ENCODE data around the gene RASGEF1B.
"Not testable (repeated sequence)": the region's sequence is repeated elsewhere in the genome, so short reads cannot be mapped to it uniquely, and the experiment has no call there.

The RASGEF1B gene

DNA sequence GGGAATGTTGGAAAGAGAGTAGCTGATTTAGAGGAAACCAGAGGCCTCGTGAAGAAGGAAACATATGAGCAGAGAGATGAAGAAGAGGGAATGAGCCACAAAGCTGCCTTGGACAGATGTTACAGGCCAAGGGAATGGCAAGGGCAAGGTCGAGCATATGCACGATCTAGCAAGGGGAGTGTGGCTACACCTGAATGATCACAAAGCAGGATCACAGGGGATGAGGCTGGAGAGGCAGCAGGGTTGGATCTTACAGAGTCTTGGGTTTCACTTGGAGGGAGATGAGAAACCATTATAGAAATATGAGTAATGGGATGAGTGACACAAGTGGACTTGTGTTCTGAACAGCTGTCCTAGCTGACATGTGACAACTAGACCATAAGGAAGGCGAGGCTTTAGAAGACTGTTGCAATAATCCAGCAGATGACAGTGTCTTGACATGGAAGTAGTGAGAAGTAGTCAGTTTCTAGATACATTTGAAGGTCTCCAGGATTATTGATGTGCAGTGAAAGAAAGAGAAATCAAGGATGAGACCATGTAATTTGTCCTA is 58.7 kb downstream of the RASGEF1B start:
- H3K36me3 Mint-ChIP-seq: no peaks in the 10 kb centered on the region
- H3K27me3 Mint-ChIP-seq: no peaks in the 10 kb centered on the region
- no peak overlapping the region for H3K4me3 Mint-ChIP-seq
- no peak overlapping the region for H3K27ac Mint-ChIP-seq
- H3K9me3 Mint-ChIP-seq (ENCODE audit: low read depth): no peaks in the 10 kb centered on the region
- no peaks in the 10 kb centered on the region for H3K4me1 Mint-ChIP-seq (ENCODE audit: low read depth)

DNA sequence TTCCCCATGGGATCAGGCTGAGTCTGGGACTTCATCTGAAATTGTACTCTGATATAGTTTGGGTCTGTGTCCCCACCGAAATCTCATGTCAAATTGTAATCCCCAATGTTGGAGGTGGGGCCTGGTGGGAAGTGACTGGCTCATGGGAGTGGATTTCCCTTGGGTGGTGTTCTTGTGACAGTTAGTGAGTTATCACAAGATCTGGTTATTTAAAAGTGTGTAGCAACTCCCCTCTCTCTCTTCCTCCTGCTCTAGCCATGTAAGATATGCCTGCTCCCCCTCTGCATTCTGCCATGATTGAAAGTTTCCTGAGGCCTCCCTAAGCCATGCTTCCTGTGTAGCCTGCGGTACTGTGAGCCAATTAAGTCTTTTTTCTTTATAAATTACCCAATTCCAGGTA is 61.0 kb downstream of the RASGEF1B start:
- Mint-ChIP-seq H3K27ac (no peak overlapping the region), H3K36me3 (no peaks in the 10 kb centered on the region), H3K9me3 (ENCODE audit: low read depth) (no peaks in the 10 kb centered on the region), H3K27me3 (no peaks in the 10 kb centered on the region), H3K4me1 (ENCODE audit: low read depth) (peaks cover 1% of the 10 kb centered on the region), H3K4me3 (no peak overlapping the region)

DNA sequence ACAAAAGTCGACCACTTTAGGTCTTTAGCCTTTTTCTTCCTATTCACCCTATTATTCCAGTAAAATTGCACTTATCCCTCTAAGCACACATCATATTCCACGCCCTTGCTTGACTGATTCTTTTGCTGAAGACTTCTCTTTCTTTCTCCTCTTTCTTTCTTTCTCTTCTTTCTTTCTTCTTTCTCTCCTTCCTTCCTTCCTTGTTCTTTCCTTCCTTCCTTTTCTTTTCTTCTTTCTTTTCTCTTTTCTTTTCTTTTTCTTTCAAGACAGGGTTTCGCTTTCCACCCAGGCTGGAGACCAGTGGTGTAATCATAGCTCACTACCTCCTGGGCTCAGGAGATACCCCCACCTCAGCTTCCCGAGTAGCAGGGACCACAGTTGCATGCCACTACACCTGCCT is 61.9 kb downstream of the RASGEF1B start:
- Mint-ChIP-seq H3K4me3 (no peak overlapping the region), H3K27ac (no peak overlapping the region), H3K9me3 (ENCODE audit: low read depth) (no peaks in the 10 kb centered on the region), H3K36me3 (no peaks in the 10 kb centered on the region), H3K27me3 (peaks cover 1% of the 10 kb centered on the region), H3K4me1 (ENCODE audit: low read depth) (peaks cover 3% of the 10 kb centered on the region)

DNA sequence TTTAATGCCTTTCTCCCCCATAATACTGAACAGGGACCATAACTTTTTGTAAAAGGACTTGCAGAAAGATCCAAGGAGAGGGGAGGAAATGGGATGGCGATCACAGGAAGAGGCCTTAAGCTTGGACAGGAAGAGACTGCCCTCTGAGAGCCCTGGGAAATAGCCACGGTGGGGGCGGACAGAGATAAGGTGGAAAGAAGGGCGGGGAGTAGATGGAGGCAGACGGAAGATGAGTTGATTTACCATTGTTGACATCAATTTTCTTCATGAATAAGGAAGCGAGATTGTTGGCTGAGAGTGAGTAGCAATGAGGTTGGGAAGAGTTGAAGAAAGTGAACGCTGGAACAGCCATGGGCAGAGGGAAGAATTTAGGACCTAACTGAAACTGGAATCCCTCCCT is 63.4 kb downstream of the RASGEF1B start:
- no peak overlapping the region for H3K27ac Mint-ChIP-seq

DNA sequence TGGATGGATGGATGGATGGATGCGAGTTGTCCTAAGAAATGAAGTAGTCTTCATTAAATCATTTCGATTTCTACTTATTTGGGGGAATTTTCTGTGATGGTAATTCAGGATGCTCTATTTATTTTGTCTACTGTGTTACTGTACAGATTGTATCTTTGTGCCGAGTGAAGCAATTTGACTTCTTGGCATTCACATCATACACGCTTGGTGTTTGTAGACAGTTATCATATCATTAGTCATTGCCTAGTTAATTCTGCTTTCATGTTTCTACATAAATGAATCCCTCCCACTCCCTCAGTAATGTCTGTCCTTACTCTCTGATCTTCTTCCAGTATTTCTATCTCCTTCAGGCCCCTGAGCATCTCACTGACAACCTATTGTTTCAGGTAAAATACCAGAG is 64.0 kb downstream of the RASGEF1B start:
- Mint-ChIP-seq H3K27me3 (peaks cover 2% of the 10 kb centered on the region), H3K4me3 (no peak overlapping the region), H3K36me3 (no peaks in the 10 kb centered on the region), H3K27ac (no peak overlapping the region), H3K9me3 (ENCODE audit: low read depth) (no peaks in the 10 kb centered on the region), H3K4me1 (ENCODE audit: low read depth) (peaks cover 3% of the 10 kb centered on the region)

More for the DNA sequence above, 63.4 kb downstream of the RASGEF1B start:
- Mint-ChIP-seq H3K36me3 (no peaks in the 10 kb centered on the region), H3K4me3 (no peak overlapping the region), H3K27me3 (peaks cover 2% of the 10 kb centered on the region), H3K4me1 (ENCODE audit: low read depth) (peaks cover 3% of the 10 kb centered on the region), H3K9me3 (ENCODE audit: low read depth) (no peaks in the 10 kb centered on the region)

DNA sequence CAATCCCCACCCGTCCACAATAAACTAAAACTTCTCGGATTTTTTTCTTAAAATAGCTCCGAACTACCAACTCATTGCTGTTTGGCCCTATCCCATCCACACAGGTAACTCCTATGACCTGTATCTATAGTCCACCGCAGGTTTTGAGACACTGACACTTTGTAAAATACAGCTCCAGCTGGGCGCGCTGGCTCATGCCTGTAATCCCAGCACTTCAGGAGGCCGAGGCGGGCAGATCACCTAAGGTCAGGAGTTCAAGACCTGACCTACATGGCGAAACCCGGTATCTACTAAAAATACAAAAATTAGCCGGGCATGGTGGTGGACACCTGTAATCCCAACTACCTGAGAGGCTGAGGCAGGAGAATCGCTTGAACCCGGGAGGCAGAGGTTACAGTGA is 65.2 kb downstream of the RASGEF1B start:
- not testable (repeated sequence) for H3K4me1 Mint-ChIP-seq (ENCODE audit: low read depth)

DNA sequence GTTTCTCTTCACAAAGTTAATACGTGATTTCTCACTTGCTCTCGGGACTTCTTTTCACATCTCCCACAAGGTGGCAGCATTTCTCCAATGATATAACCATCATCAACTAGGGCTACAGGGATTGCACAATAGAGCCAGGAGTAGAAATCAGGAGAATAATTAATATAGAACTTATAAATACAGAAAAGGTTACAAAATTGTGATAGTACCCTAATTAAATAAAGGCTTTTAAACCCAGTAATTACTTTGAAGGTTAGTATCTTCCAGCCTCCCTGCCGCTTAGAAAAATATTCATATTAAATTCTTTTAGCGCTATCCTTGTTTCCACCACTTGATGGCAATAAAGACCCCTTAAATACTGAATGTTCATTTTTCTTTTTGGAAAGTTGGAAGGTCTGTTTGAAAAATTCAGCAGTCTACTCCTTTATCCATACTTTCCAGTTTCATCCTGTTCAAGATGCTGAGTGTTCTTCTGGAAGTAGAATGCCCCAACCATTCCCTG is 65.8 kb downstream of the RASGEF1B start:
- Mint-ChIP-seq H3K36me3 (no peaks in the 10 kb centered on the region), H3K4me3 (no peak overlapping the region), H3K27ac (no peak overlapping the region)

More for the DNA sequence above, 65.2 kb downstream of the RASGEF1B start:
- H3K27ac Mint-ChIP-seq; H3K4me3 Mint-ChIP-seq; H3K36me3 Mint-ChIP-seq; H3K9me3 Mint-ChIP-seq (ENCODE audit: low read depth); H3K27me3 Mint-ChIP-seq: not testable (repeated sequence)

DNA sequence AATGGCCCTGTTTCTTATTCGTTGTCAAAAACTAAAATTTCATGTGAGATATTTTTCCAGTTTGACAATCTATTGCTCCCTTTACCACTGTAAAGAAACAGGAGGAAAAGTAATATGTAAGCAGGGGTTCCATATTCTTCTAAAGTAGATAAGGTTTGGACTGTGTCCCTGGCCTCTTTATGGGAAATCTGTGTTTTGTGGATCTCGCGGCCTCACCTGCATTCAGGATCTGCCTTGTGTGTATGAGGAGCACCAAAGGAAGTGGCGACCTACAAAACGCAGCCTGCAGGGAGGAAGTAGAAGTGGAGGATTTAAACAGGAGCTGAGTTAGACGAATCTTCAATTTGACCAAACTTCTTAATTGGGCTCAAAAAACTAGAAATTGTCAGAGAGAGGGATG is 67.0 kb downstream of the RASGEF1B start:
- Mint-ChIP-seq H3K36me3 (no peaks in the 10 kb centered on the region), H3K9me3 (ENCODE audit: low read depth) (no peaks in the 10 kb centered on the region), H3K4me1 (ENCODE audit: low read depth) (peaks cover 3% of the 10 kb centered on the region), H3K4me3 (no peak overlapping the region), H3K27ac (no peak overlapping the region), H3K27me3 (peaks cover 2% of the 10 kb centered on the region)

More for the DNA sequence above, 65.8 kb downstream of the RASGEF1B start:
- peaks cover 3% of the 10 kb centered on the region for H3K4me1 Mint-ChIP-seq (ENCODE audit: low read depth)
- peaks cover 2% of the 10 kb centered on the region for H3K27me3 Mint-ChIP-seq
- H3K9me3 Mint-ChIP-seq (ENCODE audit: low read depth): no peaks in the 10 kb centered on the region

DNA sequence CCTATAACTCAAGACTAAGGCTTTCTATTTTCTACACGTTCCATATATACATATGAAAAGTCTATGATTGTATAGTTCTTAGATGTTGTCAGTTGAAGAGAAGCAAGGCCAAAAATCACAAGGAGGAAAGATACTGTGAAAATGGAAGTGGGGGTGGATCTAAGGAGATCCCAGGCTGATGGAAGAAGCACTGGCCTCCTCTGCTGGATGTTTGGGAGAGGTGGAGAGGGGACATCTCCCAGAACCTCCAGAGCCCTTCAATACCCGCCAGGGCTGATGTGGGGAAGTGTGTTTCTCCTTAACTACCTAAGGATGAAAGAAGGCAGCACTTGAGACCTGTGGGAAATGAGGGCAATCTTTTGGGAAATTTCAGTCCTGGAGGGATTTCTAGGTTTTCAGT is 67.4 kb downstream of the RASGEF1B start:
- Mint-ChIP-seq H3K36me3 (no peaks in the 10 kb centered on the region), H3K9me3 (ENCODE audit: low read depth) (no peaks in the 10 kb centered on the region), H3K27ac (no peak overlapping the region), H3K4me3 (no peak overlapping the region), H3K4me1 (ENCODE audit: low read depth) (peaks cover 3% of the 10 kb centered on the region), H3K27me3 (peaks cover 2% of the 10 kb centered on the region)

DNA sequence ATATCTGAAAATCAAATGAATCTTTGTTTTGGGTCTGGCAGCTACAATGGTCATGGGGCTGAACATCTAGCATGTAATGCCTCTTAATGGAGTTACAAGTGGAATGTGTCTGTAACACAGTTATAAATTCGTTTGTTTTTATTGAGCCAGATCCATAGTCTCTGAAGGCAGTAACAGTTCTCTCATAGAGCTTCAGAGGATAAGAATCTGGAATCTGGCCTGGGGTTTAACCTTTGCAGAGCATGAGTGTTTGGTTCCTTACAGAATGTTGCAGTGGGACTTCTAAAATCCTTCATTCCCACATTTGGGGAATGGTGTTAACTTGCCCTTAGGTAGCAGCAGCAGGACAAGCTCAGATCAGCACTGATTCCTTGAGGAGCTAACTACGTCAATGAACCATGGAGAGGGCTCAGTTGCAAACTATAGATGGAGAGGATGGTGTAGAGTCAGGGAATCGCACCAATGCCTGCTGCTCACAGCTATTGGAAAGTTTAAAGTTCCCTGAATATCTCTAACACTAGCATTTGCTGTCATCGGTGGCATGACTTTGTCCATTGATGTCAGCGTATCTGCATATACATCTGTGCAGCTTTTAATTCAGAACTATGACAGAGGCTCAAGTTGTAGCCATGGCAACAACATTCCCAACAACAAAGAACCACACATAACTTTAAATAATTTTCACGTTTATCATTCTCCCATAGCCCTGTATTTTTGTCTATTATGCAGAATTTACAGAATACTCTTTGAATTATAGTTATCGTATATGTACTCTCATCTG is 72.2 kb downstream of the RASGEF1B start:
- Mint-ChIP-seq H3K27me3 (no peaks in the 10 kb centered on the region), H3K4me3 (no peak overlapping the region), H3K36me3 (no peaks in the 10 kb centered on the region), H3K9me3 (ENCODE audit: low read depth) (no peaks in the 10 kb centered on the region), H3K27ac (no peak overlapping the region), H3K4me1 (ENCODE audit: low read depth) (no peaks in the 10 kb centered on the region)

DNA sequence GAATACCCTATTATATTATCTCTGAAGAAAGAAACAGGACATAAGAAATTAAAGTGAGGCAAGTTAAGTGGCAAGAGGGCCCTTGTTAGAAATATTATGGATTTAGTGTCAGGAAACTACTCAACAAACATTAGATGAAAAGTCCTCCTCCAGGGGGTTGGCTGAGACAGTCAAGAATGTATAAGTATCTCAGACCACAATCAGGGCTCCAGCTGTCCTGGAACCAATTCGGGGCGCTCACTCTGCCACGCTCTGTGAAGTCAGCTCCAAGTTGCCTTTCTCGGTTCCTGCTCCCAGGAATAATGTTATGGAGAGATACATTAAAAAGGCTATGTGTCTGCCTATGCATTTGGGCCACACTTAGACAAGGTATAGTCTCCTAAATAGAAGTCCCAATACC is 73.3 kb downstream of the RASGEF1B start:
- Mint-ChIP-seq H3K36me3 (no peaks in the 10 kb centered on the region), H3K4me1 (ENCODE audit: low read depth) (no peaks in the 10 kb centered on the region), H3K4me3 (no peak overlapping the region)

DNA sequence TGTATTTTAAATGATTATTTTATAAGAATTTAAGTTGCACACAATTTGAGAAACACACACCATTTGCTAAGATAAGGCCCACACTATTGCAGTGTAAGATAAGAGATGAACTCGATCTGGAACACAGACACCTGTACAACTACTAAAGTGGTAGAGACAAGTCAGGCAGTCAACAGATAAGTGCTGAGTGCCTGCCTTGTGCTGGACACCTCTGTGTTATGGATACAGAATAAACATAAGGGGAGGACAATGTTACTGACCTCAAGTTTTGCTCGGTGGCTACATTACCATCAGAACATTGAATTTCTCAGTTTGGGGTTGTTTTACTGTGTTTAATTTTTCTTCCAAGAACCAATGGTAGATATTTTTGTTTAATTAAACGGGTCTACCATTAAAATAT is 74.1 kb downstream of the RASGEF1B start:
- Mint-ChIP-seq H3K9me3 (ENCODE audit: low read depth) (no peaks in the 10 kb centered on the region), H3K4me3 (no peak overlapping the region), H3K27ac (no peak overlapping the region), H3K36me3 (no peaks in the 10 kb centered on the region), H3K4me1 (ENCODE audit: low read depth) (no peaks in the 10 kb centered on the region), H3K27me3 (no peaks in the 10 kb centered on the region)

More for the DNA sequence above, 73.3 kb downstream of the RASGEF1B start:
- no peak overlapping the region for H3K27ac Mint-ChIP-seq
- no peaks in the 10 kb centered on the region for H3K9me3 Mint-ChIP-seq (ENCODE audit: low read depth)
- no peaks in the 10 kb centered on the region for H3K27me3 Mint-ChIP-seq

DNA sequence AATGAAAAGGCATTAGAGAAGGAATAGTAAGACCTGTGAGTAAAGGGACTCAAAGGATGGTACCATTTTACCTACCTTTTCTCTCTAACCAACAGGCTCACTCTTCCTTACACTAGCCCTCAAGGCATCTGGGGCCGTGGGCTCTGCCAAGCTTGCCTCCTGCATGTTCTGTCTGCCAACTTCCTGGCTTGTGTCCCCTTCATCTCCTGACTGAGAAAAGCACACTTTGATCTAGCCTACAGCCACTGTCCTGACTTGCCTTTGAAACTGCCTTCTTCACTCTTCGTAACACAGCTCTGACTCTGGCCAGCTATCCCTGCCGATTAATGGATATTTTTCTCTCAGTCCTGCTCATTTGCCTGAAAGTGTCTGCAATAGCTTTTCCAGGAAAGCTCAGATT is 76.5 kb downstream of the RASGEF1B start:
- Mint-ChIP-seq H3K36me3 (no peaks in the 10 kb centered on the region), H3K9me3 (ENCODE audit: low read depth) (no peaks in the 10 kb centered on the region), H3K4me1 (ENCODE audit: low read depth) (peaks cover 5% of the 10 kb centered on the region), H3K27ac (no peak overlapping the region), H3K27me3 (no peaks in the 10 kb centered on the region), H3K4me3 (no peak overlapping the region)

DNA sequence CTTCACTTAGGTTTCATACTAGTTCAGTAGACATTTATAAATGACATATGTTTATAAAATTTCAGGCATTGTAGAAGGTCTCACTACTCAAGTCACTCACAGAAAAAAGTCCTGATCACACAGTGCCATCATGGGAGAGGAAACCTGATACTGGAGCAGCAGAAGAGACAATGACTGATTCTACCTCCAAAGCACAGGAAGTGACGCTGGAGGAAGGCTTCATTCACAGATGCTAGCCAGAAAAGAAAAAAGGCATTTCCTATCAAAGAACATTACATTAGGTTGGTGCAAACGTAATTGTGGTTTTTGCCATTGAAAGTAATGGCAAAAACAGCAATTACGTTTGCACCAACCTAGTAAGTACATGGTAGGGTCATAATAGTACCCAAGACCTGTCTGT is 79.5 kb downstream of the RASGEF1B start:
- peaks cover 5% of the 10 kb centered on the region for H3K4me1 Mint-ChIP-seq (ENCODE audit: low read depth)
- H3K4me3 Mint-ChIP-seq: no peak overlapping the region
- no peak overlapping the region for H3K27ac Mint-ChIP-seq
- H3K36me3 Mint-ChIP-seq: no peaks in the 10 kb centered on the region
- no peaks in the 10 kb centered on the region for H3K9me3 Mint-ChIP-seq (ENCODE audit: low read depth)
- no peaks in the 10 kb centered on the region for H3K27me3 Mint-ChIP-seq

DNA sequence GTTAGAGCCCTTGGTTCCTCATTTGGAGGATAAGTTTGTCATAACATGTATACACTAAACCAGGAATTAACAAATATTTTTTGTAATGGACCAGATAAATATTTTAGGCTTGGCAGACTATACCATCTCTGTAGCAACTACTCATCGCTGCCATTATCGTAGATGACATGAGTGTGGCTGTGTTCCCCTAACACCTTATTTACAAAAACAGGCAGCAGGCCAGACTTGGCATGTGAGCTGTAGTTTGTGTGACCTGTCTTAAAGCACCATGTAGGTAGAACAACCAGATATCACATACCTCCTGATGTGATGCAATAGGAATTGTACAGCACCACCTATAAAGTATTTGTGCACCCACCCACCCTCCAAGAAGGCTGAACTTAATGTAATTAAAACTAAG is 82.0 kb downstream of the RASGEF1B start:
- Mint-ChIP-seq H3K4me1 (ENCODE audit: low read depth) (peaks cover 5% of the 10 kb centered on the region), H3K36me3 (no peaks in the 10 kb centered on the region), H3K9me3 (ENCODE audit: low read depth) (no peaks in the 10 kb centered on the region), H3K27me3 (peaks cover 3% of the 10 kb centered on the region), H3K27ac (no peak overlapping the region), H3K4me3 (no peak overlapping the region)

DNA sequence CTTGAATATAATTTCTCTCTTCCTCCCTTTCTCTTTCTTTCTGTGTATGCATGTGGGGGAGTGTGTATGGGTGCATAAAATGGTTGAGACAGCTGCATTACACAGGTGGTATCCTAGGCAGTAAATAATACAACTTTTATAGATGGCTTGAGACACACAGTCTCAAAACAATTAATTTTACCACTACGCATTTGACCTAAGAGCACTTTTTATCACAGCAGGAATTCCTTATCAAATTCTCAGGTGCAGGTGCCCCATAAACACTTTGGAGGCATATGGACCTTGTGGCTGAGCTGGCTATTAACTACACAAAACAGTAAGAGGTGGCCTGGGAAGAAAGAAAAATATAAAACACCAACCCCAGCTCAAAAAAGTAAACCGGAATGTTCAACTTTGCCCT is 91.3 kb downstream of the RASGEF1B start:
- H3K27ac Mint-ChIP-seq: no peak overlapping the region
- H3K4me3 Mint-ChIP-seq: no peak overlapping the region
- no peaks in the 10 kb centered on the region for H3K4me1 Mint-ChIP-seq (ENCODE audit: low read depth)
- peaks cover 13% of the 10 kb centered on the region for H3K27me3 Mint-ChIP-seq
- H3K9me3 Mint-ChIP-seq (ENCODE audit: low read depth): no peaks in the 10 kb centered on the region
- no peaks in the 10 kb centered on the region for H3K36me3 Mint-ChIP-seq
